ENCODE data around the gene RAB40B.

DNA sequence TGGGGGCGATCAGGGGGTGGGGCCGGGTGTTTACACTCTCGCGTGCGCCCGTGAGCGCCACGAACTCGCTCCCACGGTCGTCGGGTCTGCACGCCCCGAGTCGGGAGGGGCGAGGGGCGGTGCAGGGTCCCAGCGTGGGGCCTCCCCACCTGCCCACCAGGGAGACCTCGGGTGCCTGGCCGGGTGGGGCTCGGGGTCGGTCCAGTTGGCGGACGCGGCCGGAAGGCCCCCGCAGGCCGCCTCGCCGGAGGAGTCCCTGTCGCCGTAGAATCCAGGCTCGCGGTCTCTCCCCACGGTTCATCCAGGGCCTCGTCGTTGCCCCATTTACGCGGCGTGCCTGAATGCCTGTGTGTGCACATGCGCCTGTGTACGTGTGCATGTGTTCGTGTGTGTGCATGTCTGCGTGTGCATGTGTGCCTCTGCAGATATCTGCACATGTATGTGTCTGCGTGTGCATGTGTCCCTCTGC, 510 bp upstream of the RAB40B start:
- TF ChIP-seq, protein P1, sequence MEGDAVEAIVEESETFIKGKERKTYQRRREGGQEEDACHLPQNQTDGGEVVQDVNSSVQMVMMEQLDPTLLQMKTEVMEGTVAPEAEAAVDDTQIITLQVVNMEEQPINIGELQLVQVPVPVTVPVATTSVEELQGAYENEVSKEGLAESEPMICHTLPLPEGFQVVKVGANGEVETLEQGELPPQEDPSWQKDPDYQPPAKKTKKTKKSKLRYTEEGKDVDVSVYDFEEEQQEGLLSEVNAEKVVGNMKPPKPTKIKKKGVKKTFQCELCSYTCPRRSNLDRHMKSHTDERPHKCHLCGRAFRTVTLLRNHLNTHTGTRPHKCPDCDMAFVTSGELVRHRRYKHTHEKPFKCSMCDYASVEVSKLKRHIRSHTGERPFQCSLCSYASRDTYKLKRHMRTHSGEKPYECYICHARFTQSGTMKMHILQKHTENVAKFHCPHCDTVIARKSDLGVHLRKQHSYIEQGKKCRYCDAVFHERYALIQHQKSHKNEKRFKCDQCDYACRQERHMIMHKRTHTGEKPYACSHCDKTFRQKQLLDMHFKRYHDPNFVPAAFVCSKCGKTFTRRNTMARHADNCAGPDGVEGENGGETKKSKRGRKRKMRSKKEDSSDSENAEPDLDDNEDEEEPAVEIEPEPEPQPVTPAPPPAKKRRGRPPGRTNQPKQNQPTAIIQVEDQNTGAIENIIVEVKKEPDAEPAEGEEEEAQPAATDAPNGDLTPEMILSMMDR (IDR thresholded peaks at IDR 0.05): no peak
- TF ChIP-seq POLR2A (IDR thresholded peaks at IDR 0.05): no peak

Data from right lobe of liver (tissue), 4 donors.